ENCODE measurements around the gene SLC6A1.

DNA sequence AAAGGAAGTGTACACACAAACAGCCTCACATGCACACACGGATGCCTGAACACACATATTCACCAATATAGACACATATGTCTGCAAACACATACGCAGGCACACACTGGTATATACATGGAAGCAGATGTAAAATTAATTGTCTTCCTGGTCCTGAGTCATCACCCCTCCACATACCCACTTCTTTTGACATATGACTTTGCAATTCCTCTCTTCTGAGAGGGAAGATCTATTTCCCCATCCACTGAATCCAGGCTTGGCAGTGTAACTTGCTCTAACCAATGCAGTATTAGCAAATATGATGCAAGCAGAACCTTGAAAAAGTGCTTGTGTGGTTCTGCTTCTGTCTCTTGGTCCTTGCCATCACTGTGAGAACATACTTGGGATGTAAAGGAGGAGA is 84.9 kb downstream of the SLC6A1 start:
- TF ChIP-seq, protein P1, sequence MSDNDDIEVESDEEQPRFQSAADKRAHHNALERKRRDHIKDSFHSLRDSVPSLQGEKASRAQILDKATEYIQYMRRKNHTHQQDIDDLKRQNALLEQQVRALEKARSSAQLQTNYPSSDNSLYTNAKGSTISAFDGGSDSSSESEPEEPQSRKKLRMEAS (IDR thresholded peaks at IDR 0.05; ENCODE audit: low read depth, low read length): no peak
- TF ChIP-seq, protein P2, sequence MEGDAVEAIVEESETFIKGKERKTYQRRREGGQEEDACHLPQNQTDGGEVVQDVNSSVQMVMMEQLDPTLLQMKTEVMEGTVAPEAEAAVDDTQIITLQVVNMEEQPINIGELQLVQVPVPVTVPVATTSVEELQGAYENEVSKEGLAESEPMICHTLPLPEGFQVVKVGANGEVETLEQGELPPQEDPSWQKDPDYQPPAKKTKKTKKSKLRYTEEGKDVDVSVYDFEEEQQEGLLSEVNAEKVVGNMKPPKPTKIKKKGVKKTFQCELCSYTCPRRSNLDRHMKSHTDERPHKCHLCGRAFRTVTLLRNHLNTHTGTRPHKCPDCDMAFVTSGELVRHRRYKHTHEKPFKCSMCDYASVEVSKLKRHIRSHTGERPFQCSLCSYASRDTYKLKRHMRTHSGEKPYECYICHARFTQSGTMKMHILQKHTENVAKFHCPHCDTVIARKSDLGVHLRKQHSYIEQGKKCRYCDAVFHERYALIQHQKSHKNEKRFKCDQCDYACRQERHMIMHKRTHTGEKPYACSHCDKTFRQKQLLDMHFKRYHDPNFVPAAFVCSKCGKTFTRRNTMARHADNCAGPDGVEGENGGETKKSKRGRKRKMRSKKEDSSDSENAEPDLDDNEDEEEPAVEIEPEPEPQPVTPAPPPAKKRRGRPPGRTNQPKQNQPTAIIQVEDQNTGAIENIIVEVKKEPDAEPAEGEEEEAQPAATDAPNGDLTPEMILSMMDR (IDR thresholded peaks at IDR 0.05; ENCODE audit: low read depth, low read length): no peak
- TF ChIP-seq POLR2A (IDR thresholded peaks at IDR 0.05; ENCODE audit: extremely low read depth, insufficient read length): no peak
- 0 out of 2 replicates have a peak, but pooled peaks have one; percentile 22 for TF ChIP-seq MYC (IDR thresholded peaks at IDR 0.05; ENCODE audit: low read depth, low read length)

All from NB4 (cell line).